TTC549 (cell line): Measurements from ENCODE around the gene ABLIM1.

Source experiments
- FAIRE-seq: peaks from 2 replicates; lab custom pipeline; 2012; peaks lifted over from hg19 to GRCh38; lab: Jason Lieb, UNC

Gene ABLIM1

DNA sequence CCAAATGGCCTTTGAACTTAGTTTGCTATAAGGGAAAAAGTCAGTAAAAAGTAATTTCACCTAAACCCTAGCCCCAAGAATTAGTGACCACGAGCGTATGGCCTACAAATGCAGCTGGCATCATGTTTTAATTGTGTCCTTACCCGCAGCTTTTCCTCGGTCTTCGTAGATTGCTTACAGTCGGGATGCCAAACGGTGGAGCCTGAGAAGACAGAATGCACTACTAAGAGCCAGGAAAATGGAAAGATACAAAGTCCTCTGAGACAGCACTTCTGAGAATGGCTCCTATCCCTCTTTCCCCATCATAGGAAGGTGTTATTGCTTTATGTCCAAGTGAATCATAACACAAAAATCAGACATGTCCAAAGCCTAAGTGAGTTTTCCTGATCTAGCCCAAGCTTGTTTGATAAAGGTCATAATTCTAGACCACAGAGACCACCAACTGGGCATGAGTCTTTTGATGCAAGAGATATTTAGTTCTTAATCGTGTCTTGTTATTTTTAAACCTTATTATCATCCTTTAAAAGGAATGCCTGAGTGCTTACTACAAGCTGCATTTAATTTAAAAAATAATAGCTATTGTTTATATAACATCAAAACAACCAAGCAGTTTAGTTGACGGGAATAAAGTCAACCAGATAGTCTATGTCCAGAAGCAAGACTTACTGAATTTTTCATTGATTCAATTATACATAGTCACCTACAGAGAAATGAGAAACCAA, 170.1 kb downstream of the ABLIM1 start:
- FAIRE-seq, result no peak

- FAIRE-seq, result no peak
Measured at GRCh38 chr10:114486938-114487814, 170.9 kb downstream of the ABLIM1 start.

GRCh38 chr10:114485696-114486400, 172.2 kb downstream of the ABLIM1 start:
- no peak for FAIRE-seq

- FAIRE-seq, result no peak
Measured at GRCh38 chr10:114483575-114483974, 174.5 kb downstream of the ABLIM1 start.

DNA sequence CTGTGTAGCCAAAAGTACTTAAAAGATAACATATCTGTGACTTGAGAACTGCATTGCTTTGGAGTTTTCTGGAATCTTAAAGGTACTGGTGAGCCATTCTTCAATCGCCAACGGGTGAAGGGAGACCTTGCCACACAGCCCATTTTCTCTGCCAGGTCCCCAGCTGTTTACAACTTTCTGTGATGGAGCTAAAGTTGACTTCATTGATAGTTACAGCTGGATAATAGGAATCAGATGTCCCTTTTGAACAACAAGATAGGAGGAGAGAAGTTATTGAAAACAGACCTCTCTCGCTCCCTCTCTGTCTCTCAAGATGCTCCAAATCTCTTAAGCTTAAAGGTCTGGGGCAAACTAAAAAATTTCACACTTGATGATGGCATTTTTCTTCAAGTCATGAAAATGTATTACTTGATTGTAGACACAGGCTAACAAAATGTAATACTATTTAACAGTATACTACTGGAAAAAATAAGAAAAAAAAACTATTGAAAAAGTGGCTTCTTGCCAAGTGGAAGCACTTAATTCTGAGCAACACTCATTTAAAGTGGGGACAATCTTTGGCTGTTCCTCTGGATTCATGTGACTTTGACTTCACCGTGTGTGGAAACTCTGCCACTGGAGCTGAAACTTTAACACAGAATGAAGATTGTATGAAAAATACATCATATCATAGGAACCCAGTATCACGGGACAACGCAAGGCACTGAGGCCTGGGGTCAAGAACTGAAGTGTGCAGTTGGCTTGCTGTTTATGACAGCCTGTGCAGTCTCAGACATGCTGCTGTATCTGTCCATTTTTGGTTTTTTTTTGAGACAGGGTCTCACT, 175.4 kb downstream of the ABLIM1 start:
- no peak for FAIRE-seq

GRCh38 chr10:114481055-114481454, 177.0 kb downstream of the ABLIM1 start:
- no peak for FAIRE-seq

DNA sequence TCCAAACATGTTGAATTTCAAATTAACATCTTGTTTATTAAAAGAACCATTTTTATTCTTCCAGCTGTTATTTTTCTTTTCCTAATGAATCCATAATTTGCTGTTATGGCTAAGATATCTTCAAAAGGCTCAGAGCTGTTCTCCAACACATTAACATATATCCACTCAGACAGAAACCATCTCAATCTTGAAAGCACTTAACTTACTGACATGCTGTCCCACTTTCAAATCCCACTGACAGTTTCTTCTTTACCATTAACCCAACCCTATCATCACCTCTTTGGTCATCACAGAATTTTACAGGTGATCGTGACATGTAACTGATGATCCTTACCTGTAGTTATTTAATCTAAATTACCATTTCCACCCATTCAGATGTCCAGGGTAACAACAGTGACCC, 178.2 kb downstream of the ABLIM1 start:
- FAIRE-seq, result no peak

GRCh38 chr10:114479307-114479706, 178.8 kb downstream of the ABLIM1 start:
- FAIRE-seq, result no peak

- FAIRE-seq, result no peak
Measured at GRCh38 chr10:114478281-114478680, 179.8 kb downstream of the ABLIM1 start.

GRCh38 chr10:114477285-114477684, 180.8 kb downstream of the ABLIM1 start:
- no peak for FAIRE-seq

DNA sequence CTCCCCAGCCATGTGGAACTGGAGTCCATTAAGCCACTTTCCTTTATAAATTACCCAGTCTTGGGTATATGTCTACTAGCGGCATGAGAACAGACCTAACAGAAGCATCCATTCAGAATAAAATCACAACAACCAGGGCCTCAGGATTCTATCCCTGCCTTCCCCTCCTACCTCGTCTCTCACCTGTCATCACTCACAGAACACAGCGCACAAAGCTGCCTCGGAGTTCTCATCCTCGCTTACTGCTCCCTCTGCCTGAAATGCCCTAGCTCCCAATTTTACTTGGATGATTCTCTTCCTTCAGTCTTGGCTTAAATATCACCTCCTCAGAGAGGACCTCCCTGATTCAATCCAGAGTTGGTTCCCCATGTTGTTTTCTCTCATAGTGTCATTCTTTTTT, 183.1 kb downstream of the ABLIM1 start:
- no peak for FAIRE-seq

DNA sequence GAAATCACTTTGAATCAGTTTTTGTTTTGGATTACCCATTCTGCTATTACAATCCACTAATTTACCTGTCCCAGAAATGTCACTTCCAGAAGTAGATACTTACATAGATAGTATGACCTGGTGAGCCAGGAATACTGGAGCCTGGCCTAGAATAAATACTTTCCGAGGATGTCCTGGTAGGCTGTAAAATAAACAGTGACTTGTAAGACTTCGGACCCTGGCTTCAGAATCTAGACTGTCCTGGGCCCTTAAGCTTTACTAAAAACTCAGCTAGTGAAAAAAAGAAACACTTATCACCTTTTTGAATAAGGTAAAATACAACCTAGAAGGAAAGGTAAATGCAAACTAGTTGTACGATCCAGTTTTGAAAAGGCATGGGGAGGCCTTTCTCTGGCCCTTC, 184.3 kb downstream of the ABLIM1 start:
- FAIRE-seq, result no peak

- no peak for FAIRE-seq
Measured at GRCh38 chr10:114472877-114473253, 185.2 kb downstream of the ABLIM1 start.

GRCh38 chr10:114471906-114472876, 185.9 kb downstream of the ABLIM1 start:
- no peak for FAIRE-seq

DNA sequence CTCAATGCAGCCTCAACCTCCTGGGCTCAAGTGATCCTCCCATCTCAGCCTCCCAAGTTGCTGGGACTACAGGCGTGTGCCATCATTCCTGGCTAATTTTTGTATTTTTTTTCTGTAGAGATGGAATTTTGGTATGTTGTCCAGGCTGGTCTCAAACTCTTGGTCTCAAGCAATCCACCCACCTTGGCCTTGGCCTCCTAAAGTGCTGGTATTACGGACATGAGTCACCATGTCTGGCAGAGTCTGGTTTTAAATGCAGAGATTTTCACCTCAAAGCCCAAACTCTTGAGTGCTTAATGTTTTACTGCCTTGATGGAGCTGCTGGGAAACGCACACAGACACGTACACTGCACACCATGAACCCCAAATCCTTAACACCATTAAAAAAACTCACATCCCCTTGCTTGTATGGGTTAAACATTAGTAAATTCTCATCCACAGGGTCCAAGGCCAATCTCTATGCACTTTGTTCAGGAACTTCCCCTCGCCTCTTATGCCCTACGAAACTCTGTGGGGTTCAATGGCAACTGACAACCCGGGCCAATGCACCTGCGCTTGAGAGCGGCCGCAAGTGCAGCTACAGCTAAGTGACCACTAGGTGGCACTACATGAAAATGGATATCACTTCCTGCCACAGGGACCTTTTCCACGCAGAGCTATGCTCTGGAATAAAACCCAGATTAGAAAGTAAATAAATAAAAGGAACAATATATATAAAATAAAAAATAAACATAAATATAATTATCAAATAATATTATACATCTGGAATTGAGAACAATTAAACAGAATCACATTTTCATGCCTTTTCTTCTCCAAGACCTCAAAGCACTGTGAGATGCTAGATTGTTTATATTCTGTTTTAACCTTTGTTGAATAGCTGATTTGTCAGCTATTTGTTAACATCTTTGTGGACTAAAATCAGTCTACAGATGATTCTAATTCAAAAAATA, 186.8 kb downstream of the ABLIM1 start:
- FAIRE-seq, result peak; percentile 82

- no peak for FAIRE-seq
Measured at GRCh38 chr10:114470361-114470760, 187.7 kb downstream of the ABLIM1 start.

DNA sequence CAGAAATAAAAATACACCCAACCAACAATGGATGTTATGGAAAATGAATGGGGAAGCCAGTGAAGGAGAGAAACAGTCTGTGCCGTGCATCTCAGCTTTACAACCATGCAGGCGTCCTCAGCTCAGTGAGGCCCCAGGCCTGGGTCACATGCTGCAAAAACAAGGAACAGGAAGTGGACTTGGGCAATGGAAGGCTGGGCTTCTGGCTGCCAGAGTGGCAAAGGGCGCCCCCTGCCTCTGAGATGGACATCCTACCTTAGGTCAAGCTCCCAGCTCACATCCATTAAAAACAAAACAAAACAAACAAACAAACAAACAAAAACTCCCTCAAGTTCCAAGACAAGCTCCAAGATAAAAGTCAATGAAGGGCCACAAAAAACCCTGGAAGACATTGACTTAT, 199.1 kb downstream of the ABLIM1 start:
- FAIRE-seq, result no peak

DNA sequence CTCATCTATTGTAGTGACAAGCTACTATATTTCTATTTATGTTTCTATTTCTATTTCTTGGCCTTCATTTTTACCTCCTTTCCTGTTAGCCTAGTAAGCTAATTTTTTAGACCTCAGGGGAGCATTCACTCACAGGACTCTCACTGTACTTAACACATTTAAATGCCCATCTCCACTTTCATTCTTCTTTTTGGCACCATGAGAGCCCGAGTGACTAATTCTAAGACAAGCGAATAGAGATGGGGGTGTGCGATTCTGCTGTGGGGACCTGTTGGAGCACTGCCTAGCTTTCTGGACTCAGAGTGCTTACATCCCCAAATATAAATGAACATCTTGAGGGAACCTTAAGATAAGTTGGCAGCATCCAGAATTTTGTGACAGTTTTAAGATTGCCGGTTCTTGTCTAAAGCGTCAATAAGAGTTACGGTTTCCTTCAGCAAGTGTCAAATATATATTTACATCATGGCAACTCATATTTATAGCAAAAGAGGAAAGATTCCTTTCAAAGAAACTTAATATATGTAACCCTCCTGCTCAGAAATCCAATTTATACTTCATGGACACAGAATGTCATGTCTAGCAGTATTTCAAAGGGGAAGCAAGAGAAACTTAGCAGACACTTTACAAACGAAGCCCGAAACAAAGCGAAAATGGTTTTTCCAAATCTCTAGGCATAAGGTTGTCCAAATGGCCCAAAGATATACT, 199.7 kb downstream of the ABLIM1 start:
- FAIRE-seq, result no peak

- no peak for FAIRE-seq
Measured at GRCh38 chr10:114453576-114453975, 204.5 kb downstream of the ABLIM1 start.
